ENCODE results near the gene RALGAPB. TPM values are rescaled to one million over a fixed set of nuclear protein-coding genes. Genes with fewer than 3 reads are reported as not detected.

RALGAPB gene
- total and polyA plus RNA-seq, 5 donors, result 8.3 to 26.9 (median 22.0) TPM

DNA sequence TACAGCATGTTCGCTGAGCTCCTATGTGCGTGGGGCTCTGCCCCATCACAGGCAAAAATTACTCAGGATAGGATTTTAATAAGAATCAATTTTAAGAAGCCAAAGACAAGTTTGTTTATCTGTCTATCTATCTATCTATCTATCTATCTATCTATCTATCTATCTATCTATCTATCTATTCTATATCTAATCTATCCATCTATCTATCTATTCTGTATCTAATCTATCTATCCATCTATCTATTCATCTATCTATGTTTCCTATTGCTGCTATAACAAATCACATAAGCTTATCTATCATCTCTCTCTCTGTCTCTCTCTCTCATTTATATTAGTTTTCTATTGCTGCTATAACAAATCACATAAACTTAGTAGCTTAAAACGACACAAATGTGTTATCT is 130.6 kb downstream of the RALGAPB start:
- no peak for DNase-seq
- Histone ChIP-seq H3K9me3 (ENCODE audit: control insufficient read depth, low read length) (peaks cover 1% of the 10 kb centered on the region), H3K27ac (ENCODE audit: low read length) (no peak overlapping the region), H3K4me3 (ENCODE audit: low read length) (no peak overlapping the region), H3K4me1 (ENCODE audit: control insufficient read depth, insufficient read depth, low read length) (no peaks in the 10 kb centered on the region), H3K27me3 (ENCODE audit: control insufficient read depth, insufficient read depth) (no peaks in the 10 kb centered on the region)
- ATAC-seq, result no peak
- WGBS, result 78% methylated on average over 3 of the region's 3 CpGs
- intact Hi-C loops (cut with DNase I), result no loop called here

DNA sequence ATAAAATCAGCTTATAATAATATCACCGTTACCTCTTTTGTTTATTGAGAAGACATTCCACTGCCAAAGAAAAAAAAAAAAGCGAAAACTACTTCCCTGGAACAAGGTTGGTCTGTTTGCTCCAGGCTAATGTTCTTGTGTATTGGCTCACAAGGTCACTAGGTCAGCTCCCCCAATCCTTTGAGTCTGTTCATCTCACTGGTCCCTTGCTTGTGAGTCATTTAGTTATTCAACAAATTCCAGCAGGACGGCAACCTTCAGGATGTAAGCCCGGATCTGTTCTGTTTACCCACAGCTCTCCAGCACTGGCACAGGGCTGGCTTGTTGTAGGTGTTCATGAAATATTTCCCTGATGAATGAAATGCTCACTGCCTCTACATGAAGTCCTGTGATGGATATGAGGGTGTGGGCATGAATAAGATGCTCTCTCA is 132.2 kb downstream of the RALGAPB start:
- H3K27ac ChIP-seq (ENCODE audit: low read length), result no peak overlapping the region
- peaks cover 1% of the 10 kb centered on the region for H3K9me3 ChIP-seq (ENCODE audit: control insufficient read depth, low read length)
- H3K4me3 ChIP-seq (ENCODE audit: low read length), result no peak overlapping the region
- 61% methylated on average over 4 of the region's 4 CpGs for WGBS
- H3K27me3 ChIP-seq (ENCODE audit: control insufficient read depth, insufficient read depth), result no peaks in the 10 kb centered on the region
- intact Hi-C loops (cut with DNase I), result no loop called here
- ATAC-seq, result no peak
- no peak for DNase-seq
- no peaks in the 10 kb centered on the region for H3K4me1 ChIP-seq (ENCODE audit: control insufficient read depth, insufficient read depth, low read length)

DNA sequence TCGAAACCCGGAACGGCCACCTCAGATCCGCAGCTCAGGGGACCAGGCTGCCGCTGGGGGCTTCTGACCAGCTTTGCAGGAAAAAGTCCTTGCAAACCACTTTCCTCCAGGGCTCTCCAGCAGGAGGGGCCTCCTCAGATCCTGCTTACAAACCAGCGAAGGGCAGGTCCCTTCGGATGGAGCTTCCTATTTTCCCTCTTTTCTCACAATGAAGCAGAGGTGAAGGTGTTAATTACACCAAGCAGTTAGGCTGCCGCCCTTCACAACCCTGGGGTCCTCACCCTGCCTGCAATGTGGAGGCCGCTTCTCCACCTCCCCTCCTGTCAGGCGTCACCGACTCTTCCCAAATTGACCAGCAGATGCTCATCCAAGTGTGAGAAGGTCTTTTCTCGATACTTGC is 134.7 kb downstream of the RALGAPB start:
- Histone ChIP-seq H3K27me3 (ENCODE audit: control insufficient read depth, insufficient read depth) (no peaks in the 10 kb centered on the region), H3K4me1 (ENCODE audit: control insufficient read depth, insufficient read depth, low read length) (no peaks in the 10 kb centered on the region)
- ATAC-seq, result no peak

DNA sequence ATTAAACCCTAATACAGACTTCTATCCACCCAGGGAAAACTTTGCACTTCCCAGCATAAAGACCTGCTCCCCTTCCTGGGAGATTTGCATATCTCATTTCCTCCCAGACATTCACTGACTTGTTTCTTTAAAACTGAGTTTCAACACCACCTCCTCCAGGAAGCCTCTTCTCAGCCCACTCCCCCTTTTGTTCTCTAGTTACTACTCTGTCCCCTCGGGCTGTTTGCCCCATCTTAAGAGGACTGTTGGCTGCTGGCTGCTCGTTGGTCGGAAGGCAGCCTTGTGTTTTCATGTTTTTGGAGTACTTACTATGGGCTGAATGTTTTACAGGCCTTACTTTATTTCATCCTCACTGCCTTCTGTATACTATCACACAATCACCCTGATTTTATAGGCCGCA is 135.5 kb downstream of the RALGAPB start:
- intact Hi-C loops (cut with DNase I), result no loop called here
- ATAC-seq (no peak), DNase-seq (no peak)
- 76% methylated on average over 4 of the region's 4 CpGs for whole genome bisulfite sequencing
- H3K9me3 ChIP-seq (ENCODE audit: control insufficient read depth, low read length), result peaks cover 1% of the 10 kb centered on the region
- no peak overlapping the region for H3K4me3 ChIP-seq (ENCODE audit: low read length)
- H3K27me3 ChIP-seq (ENCODE audit: control insufficient read depth, insufficient read depth), result no peaks in the 10 kb centered on the region
- no peaks in the 10 kb centered on the region for H3K4me1 ChIP-seq (ENCODE audit: control insufficient read depth, insufficient read depth, low read length)
- no peak overlapping the region for H3K27ac ChIP-seq (ENCODE audit: low read length)

More for the DNA sequence above, 134.7 kb downstream of the RALGAPB start:
- Histone ChIP-seq H3K9me3 (ENCODE audit: control insufficient read depth, low read length) (peaks cover 1% of the 10 kb centered on the region), H3K4me3 (ENCODE audit: low read length) (no peak overlapping the region), H3K27ac (ENCODE audit: low read length) (no peak overlapping the region)
- intact Hi-C loops (cut with DNase I), result no loop called here
- no peak for DNase-seq
- WGBS, result 37% methylated on average over 12 of the region's 12 CpGs

DNA sequence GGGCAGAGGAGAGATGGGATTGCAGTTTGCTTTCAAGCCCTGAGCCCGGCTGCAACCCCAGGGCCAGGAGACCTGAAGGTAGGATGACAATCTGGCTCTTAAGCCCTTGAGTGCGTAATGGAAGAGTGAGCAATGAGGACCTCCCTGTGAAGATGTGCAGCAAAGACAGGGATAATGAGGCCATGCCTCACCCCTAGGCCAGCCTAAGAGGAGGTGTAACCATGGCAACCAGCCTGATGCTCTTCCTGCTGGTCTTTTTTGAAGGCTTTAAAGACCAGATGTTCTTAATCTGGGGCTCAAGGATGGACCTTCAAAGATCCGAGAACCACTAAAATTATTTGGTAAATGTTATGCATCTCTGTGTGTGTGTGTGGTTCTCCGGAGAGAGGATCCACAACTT is 137.2 kb downstream of the RALGAPB start:
- Histone ChIP-seq H3K4me1 (ENCODE audit: control insufficient read depth, insufficient read depth, low read length) (no peaks in the 10 kb centered on the region), H3K27me3 (ENCODE audit: control insufficient read depth, insufficient read depth) (no peaks in the 10 kb centered on the region), H3K27ac (ENCODE audit: low read length) (no peak overlapping the region), H3K9me3 (ENCODE audit: control insufficient read depth, low read length) (no peaks in the 10 kb centered on the region), H3K4me3 (ENCODE audit: low read length) (no peak overlapping the region)
- ATAC-seq (no peak), DNase-seq (no peak)
- WGBS, result 88% methylated on average over 4 of the region's 4 CpGs
- intact Hi-C loops (cut with DNase I), result no loop called here

DNA sequence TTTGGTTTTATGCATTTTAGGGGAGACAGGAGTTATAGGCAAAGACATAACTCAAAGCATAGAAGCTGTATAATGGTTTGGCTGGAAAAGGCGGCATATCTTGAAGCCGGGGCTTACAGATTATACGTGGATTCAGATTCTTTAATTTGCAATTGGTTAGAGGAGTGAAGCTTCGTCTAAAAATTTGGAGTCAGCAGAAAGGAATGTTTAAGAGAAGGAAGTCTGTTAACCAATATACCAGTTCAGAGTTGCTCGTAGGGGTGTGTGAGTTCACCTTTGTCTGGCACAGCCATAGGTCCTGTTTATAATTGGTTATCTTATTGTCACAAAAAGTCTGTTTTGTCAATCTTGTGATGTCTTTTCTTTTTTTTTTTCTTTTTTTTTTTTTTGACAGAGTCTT is 137.9 kb downstream of the RALGAPB start:
- 61% methylated on average over 5 of the region's 5 CpGs for WGBS
- no peaks in the 10 kb centered on the region for H3K9me3 ChIP-seq (ENCODE audit: control insufficient read depth, low read length)
- ATAC-seq (no peak), DNase-seq (no peak)
- H3K27ac ChIP-seq (ENCODE audit: low read length), result no peak overlapping the region
- no peak overlapping the region for H3K4me3 ChIP-seq (ENCODE audit: low read length)
- H3K27me3 ChIP-seq (ENCODE audit: control insufficient read depth, insufficient read depth), result no peaks in the 10 kb centered on the region
- H3K4me1 ChIP-seq (ENCODE audit: control insufficient read depth, insufficient read depth, low read length), result no peaks in the 10 kb centered on the region
- intact Hi-C loops (cut with DNase I), result no loop called here

DNA sequence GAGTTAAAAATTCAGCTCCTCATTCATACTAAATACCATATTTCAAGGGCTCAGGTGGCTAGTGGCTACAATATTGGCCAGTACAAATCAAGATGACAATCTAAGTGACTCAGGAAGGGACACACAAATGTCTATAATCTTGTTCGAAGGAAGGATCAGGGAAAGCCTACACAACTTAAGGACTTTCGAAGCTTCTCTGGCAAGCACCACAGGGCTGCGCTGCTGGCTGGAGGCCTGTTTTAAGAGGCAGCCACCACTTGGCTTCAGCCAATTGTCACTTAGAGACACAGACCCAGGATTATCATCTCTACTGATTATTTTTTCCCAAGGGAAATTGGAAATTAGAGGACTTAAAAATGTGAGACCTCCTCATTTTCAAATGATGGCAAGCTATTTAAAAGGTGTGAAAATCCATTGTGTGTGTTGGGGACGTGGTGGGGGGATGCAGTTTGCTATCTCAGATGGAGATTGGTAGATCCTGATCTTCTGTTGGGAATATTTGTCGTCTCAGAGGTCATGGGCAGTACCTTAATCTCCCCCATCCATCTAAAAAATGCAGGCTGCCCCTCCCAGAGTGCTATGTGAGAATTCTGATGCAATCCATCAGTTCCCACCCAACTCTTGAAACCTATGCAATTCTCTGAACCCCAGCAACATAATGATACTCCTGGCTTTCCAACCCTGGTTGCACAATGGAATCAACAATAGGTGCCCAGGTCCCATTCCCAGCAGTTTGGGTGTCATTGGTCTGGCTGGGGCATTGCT is 140.3 kb downstream of the RALGAPB start:
- 50% methylated on average over 5 of the region's 5 CpGs for WGBS

DNA sequence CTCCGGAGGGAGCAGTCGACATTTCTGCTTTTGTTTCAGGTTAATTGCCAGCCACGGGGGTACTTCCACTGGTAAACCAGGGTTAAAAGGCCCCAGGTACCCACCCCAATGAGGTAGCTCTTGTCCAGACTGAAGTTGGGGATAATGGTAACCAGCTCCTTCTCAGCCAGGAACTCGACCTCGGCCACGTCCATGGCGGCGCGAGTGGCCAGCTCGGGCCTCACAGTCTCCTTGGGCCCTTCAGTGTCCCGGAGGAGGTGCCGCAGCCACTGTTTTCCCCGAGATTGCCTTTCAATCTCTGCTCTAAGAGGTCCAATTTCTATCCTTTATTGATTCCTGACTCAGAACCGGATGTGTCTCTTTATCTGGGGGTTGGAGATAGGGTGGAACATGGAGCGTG is 142.6 kb downstream of the RALGAPB start:
- no peak overlapping the region for H3K4me3 ChIP-seq (ENCODE audit: low read length)
- no peaks in the 10 kb centered on the region for H3K27me3 ChIP-seq (ENCODE audit: control insufficient read depth, insufficient read depth)
- ATAC-seq (no peak), DNase-seq (no peak)
- no peak overlapping the region for H3K27ac ChIP-seq (ENCODE audit: low read length)
- no peaks in the 10 kb centered on the region for H3K4me1 ChIP-seq (ENCODE audit: control insufficient read depth, insufficient read depth, low read length)
- H3K9me3 ChIP-seq (ENCODE audit: control insufficient read depth, low read length), result no peaks in the 10 kb centered on the region
- intact Hi-C loops (cut with DNase I), result no loop called here
- 89% methylated on average over 15 of the region's 15 CpGs for WGBS

More for the DNA sequence above, 140.3 kb downstream of the RALGAPB start:
- Histone ChIP-seq H3K4me1 (ENCODE audit: control insufficient read depth, insufficient read depth, low read length) (no peaks in the 10 kb centered on the region), H3K27ac (ENCODE audit: low read length) (no peak overlapping the region), H3K4me3 (ENCODE audit: low read length) (no peak overlapping the region), H3K9me3 (ENCODE audit: control insufficient read depth, low read length) (no peaks in the 10 kb centered on the region), H3K27me3 (ENCODE audit: control insufficient read depth, insufficient read depth) (no peaks in the 10 kb centered on the region)
- intact Hi-C loops (cut with DNase I), result no loop called here
- DNase-seq, result no peak
- no peak for ATAC-seq

DNA sequence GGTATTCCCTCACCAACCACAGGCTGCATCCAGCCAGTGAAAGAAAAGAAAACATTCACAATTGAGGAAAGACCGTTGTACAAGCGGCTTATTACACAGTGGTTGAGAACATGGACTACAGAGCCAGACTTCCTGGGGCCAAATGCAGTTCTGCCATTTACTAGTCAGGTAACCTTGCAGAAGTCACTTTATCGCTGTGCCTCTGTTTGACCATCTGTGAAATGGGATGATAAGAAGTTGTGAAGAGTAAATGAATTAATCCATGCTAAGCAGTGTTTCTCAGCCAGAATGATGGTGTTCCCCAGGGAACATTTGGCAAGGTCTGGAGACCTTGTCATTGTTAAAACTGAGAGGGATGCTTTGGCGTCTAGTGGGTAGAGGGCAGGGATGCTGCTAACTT is 143.8 kb downstream of the RALGAPB start:
- H3K4me3 ChIP-seq (ENCODE audit: low read length), result no peak overlapping the region
- H3K27ac ChIP-seq (ENCODE audit: low read length), result no peak overlapping the region
- H3K27me3 ChIP-seq (ENCODE audit: control insufficient read depth, insufficient read depth), result no peaks in the 10 kb centered on the region
- intact Hi-C loops (cut with DNase I), result no loop called here
- H3K4me1 ChIP-seq (ENCODE audit: control insufficient read depth, insufficient read depth, low read length), result no peaks in the 10 kb centered on the region
- ATAC-seq (no peak), DNase-seq (no peak)
- no peaks in the 10 kb centered on the region for H3K9me3 ChIP-seq (ENCODE audit: control insufficient read depth, low read length)
- WGBS, result 87% methylated on average over 4 of the region's 4 CpGs

DNA sequence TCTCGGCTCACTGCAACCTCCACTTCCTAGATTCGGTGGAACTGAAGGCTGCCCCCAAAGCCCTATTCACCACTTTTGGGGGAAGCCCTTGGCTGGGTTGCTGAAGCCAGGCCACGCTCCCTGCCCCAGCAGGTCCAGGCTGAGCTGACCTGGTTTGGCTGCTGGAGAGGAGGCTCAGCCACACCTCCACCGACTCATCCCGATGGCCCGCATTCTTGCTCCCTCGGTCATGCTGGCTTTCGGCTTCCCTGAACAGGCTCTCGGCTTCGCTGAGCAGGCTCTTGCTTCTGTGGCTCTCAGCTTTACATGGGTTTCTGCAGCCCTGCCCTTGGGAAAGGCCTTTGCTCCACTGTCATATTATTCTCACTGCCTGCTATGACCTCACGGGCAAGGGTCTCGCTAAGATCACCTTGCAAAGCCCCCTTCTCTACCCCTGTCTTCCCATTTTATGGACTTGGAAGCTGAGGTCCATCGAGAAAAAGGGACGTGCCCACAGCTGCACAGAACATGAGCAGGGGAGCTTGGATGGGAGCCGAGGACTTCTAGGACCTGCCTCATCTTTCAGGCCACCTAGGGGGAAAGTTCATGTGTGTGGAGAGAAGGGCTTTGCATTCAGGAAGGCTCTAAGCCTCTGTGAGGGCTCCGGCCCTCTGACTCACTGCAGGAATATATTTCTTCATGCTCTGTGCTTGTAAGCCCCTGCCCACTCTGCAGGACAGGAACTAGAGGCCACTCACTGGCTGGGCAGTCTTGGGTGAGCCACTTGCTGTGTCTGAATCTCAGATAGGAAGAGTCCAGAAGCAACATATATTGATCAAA is 144.6 kb downstream of the RALGAPB start:
- ATAC-seq (no peak), DNase-seq (no peak)
- no peaks in the 10 kb centered on the region for H3K4me1 ChIP-seq (ENCODE audit: control insufficient read depth, insufficient read depth, low read length)
- intact Hi-C loops (cut with DNase I), result no loop called here
- no peak overlapping the region for H3K4me3 ChIP-seq (ENCODE audit: low read length)
- 66% methylated on average over 16 of the region's 16 CpGs for WGBS
- H3K9me3 ChIP-seq (ENCODE audit: control insufficient read depth, low read length), result no peaks in the 10 kb centered on the region
- no peak overlapping the region for H3K27ac ChIP-seq (ENCODE audit: low read length)
- no peaks in the 10 kb centered on the region for H3K27me3 ChIP-seq (ENCODE audit: control insufficient read depth, insufficient read depth)

DNA sequence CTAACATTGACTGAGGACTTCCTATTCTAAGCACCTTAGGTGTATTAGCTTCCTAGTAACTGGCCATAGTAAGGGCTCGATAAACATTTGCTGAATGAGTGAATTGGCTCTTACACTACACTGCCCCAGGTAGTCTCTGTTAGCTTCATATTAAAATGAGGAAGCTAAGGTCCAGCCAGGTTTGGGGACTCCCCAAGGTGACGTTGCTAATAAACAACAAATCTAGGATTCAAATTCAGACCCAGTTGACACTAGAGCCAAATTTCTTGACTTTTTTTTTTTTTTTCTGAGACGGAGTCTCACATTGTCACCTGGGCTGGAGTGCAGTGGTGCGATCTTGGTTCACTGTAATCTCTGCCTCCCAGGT is 145.2 kb downstream of the RALGAPB start:
- no peaks in the 10 kb centered on the region for H3K9me3 ChIP-seq (ENCODE audit: control insufficient read depth, low read length)
- no peaks in the 10 kb centered on the region for H3K4me1 ChIP-seq (ENCODE audit: control insufficient read depth, insufficient read depth, low read length)
- DNase-seq, result no peak
- WGBS, result 86% methylated on average over 4 of the region's 4 CpGs
- H3K27ac ChIP-seq (ENCODE audit: low read length), result no peak overlapping the region
- no peak overlapping the region for H3K4me3 ChIP-seq (ENCODE audit: low read length)
- intact Hi-C loops (cut with DNase I), result no loop called here
- ATAC-seq, result no peak
- H3K27me3 ChIP-seq (ENCODE audit: control insufficient read depth, insufficient read depth), result no peaks in the 10 kb centered on the region
